Spinal cord (tissue), 10 donors: ENCODE results near the gene FHOD3. TPM values are rescaled to one million over a fixed set of nuclear protein-coding genes. Genes with fewer than 3 reads are reported as not detected.
A peak's percentile ranks its signal among the peaks of the same experiment; 100 is the strongest.

Experiments used
- DNase-seq, 6 donors: peaks; one replicate each; pipeline versions ENCODE4 v3.0.0 to v3.0.0-alpha.2; 2013 to 2015; ENCODE audit warnings: low spot score in 6 of 6, low read depth in 4 of 6
- H3K27ac ChIP-seq: one replicate; pipeline ENCODE4 v1.5.1; 2013; ENCODE audit warnings: low read depth, low read length, control low read depth
- H3K27me3 ChIP-seq: one replicate; pipeline ENCODE4 v1.6.1; 2013; ENCODE audit warnings: low read length; ENCODE audit not compliant: control insufficient read depth, insufficient read depth
- H3K36me3 ChIP-seq: one replicate; pipeline ENCODE4 v1.6.1; 2013; ENCODE audit warnings: low read length; ENCODE audit not compliant: control insufficient read depth, insufficient read depth
- H3K4me1 ChIP-seq: one replicate; pipeline ENCODE4 v1.6.1; 2013; ENCODE audit warnings: low read length; ENCODE audit not compliant: control insufficient read depth, insufficient read depth
- H3K4me3 ChIP-seq: one replicate; pipeline ENCODE4 v1.5.1; 2013; ENCODE audit warnings: low read depth, low read length, control low read depth
- H3K9me3 ChIP-seq: one replicate; pipeline ENCODE4 v1.6.1; 2013; ENCODE audit warnings: low read length; ENCODE audit not compliant: control insufficient read depth, insufficient read depth
- WGBS: methylation state at CpG from one replicate; pipeline ENCODE4 v1.1.5; 2013; ENCODE audit warnings: missing lambda C conversion rate; ENCODE audit not compliant: insufficient coverage; 5-methylcytosine and 5-hydroxymethylcytosine counted together
- long read RNA-seq, 4 donors: transcript quantifications; one replicate each; lab custom pipeline, GENCODE V29; 2026
- polyA plus RNA-seq, 2 donors: library from polyadenylated mRNA; unstranded; fragments of 120-200 nt; gene quantifications; one replicate each; pipeline ENCODE4 v1.2.1, GENCODE V29; 2013; ENCODE audit not compliant: insufficient read length in 2 of 2
- total RNA-seq, 2 donors: library from RNA; depleted of rRNA in 1 of 2; stranded (reverse); fragments of 120-200 nt in 1 of 2; fragments of >200 nt in 1 of 2; gene quantifications; one replicate each; pipeline versions ENCODE4 v1.2.3 to v1.2.4, GENCODE V29; 2013 to 2014
- donor health status: healthy.

The FHOD3 gene
- total RNA-seq: 10 to 100 TPM; 30.0 to 51.8 TPM
- polyA plus RNA-seq: 10 to 100 TPM; 52.3 to 53.4 TPM
- long read RNA-seq, donor 1, partial matches to known transcripts: 89 of 97 reads
- long read RNA-seq, donor 1, other reads (novel, unspliced or antisense): 7 of 97 reads
- long read RNA-seq, donor 2, partial matches to known transcripts: 15 of 43 reads
- long read RNA-seq, donor 2, other reads (novel, unspliced or antisense): 28 of 43 reads
- long read RNA-seq, donor 3, partial matches to known transcripts: 0 of 1 reads
- long read RNA-seq, donor 3, other reads (novel, unspliced or antisense): 0 of 1 reads
- long read RNA-seq, donor 4: 0 reads

DNA sequence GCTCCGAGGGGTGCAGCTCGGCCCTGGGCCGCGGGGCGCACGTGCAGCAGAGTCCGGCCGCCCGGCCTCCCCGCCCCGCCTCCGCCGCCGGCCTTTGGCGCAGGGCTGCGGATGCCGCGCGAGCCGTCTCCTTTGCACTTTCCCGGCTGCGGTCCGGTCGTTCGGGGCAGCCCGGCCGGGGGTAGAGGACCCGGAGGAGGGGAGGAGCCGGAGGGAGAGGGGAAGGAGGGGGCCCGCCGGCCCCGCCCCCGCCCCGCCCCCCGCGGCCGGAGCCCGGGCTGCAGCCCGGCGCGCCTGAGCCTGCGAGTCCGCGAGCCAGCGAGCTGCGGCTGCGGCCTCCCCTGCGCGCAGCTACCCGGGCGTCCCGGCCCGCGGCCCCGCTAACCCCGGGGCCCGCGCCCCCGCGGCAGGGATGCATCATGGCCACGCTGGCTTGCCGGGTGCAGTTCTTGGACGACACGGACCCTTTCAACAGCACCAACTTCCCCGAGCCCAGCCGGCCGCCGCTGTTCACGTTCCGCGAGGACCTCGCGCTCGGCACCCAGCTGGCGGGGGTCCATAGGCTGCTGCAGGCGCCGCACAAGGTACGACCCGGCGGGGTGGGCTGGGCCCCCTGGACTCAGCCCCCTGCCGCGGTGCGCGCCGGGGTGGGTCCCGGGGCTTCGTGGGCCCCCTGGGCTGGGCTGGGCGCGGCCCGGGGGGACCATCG is at the start of gene FHOD3:
Gene FHOD3 (plus strand): TSS at position 297 of the 709 bp plus-strand sequence. CDS start 123 bp downstream, at position 420.
- Histone ChIP-seq H3K4me3 (peak within 1 kb of the TSS; percentile 60), H3K27me3 (no peaks in the 10 kb centered on the region), H3K4me1 (peaks cover 19% of the 10 kb centered on the region), H3K27ac (peak within 1 kb of the TSS; percentile 81), H3K36me3 (no peaks in the 10 kb centered on the region), H3K9me3 (no peaks in the 10 kb centered on the region)
- WGBS: under 1% methylated on average over 89 of the region's 91 CpGs
- DNase-seq: peak in 4 of 6 donors; percentile 62 to 87 (median 74)

DNA sequence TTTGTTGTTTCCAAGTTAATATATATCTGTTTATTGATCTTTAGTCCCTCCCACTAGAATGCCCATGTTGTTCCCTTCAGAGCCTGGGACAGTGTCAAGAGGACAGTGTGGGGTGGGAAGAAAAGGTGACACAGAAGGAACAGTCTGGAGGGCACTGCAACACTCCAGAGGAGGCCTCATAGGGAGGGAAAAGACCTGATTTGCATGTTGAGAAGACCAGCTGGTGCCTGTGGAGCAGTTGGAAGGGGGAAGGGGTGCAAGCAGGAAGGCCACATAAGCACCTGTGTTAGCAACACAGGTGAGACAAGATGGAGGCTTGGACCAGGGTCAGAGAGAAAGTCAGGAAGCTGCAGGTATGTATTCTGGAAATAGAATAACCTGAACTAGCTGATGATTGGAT is 48.1 kb upstream of the FHOD3 start:
- Histone ChIP-seq H3K27ac (no peak overlapping the region), H3K9me3 (no peaks in the 10 kb centered on the region), H3K4me1 (no peaks in the 10 kb centered on the region), H3K36me3 (no peaks in the 10 kb centered on the region), H3K27me3 (no peaks in the 10 kb centered on the region), H3K4me3 (no peak overlapping the region)
- DNase-seq: no peak

- Histone ChIP-seq H3K36me3 (no peaks in the 10 kb centered on the region), H3K4me1 (no peaks in the 10 kb centered on the region), H3K4me3 (no peak overlapping the region), H3K9me3 (no peaks in the 10 kb centered on the region), H3K27me3 (no peaks in the 10 kb centered on the region), H3K27ac (no peak overlapping the region)
- no CpG with 5 or more reads among the region's 2 CpGs for WGBS
- DNase-seq: peak in 1 of 6 donors; percentile 55
Measured at GRCh38 chr18:36250827-36251226, 46.7 kb upstream of the FHOD3 start.

DNA sequence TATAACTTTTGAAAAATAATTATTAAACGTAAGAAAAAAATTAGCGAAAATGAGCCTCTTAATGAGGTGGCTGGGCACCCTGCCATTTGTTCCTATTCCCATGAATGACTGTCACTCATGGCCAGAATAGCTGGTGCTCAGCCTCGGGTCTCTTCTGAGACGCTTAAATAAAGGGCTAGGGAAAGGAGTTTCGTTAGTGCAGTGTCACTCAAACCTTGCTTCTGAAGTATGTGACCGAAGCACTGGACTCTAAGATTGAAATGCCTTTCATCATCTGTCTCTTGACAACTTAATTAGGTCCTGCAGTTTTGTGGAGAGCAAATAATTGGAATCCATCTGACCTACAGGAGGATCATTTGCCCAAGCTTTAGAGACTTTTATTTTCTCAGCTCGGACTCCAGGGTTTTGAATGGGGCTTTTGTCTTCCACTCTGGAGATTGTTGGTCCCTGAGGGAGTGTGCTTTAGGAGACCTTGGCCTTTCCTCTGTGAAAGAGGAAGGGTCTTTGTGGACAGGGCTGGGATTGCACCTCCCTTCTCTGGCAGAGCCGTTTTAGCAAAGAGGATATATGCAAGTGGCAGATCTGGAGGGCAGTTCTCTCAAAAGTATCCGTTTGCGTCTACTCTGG is 42.3 kb upstream of the FHOD3 start:
- no peaks in the 10 kb centered on the region for H3K36me3 ChIP-seq
- H3K4me1 ChIP-seq: no peaks in the 10 kb centered on the region
- peak in 1 of 6 donors; percentile 21 for DNase-seq
- H3K4me3 ChIP-seq: no peak overlapping the region
- no peak overlapping the region for H3K27ac ChIP-seq
- no peaks in the 10 kb centered on the region for H3K27me3 ChIP-seq
- 28% methylated on average over 7 of the region's 10 CpGs for WGBS
- no peaks in the 10 kb centered on the region for H3K9me3 ChIP-seq

DNA sequence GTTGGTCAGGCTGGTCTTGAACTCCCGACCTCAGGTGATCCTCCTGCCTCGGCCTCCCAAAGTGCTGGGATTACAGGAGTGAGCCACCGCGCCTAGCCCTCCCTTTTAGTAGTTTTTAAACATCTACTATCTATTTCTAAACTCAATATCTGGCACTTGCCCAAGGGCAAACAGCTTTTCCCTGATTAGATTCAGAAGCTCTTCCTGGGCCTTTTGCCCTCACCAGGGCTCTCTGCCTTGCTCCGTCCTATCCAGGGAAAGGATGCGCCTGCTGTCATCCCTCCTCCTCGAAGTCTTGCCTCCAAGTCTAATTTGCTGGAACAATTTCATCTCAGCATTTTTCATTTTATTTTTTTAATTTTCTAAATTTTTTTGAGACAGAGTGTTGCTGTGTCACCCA is 41.4 kb upstream of the FHOD3 start:
- WGBS: 98% methylated on average over 5 of the region's 7 CpGs
- Histone ChIP-seq H3K4me1 (no peaks in the 10 kb centered on the region), H3K27ac (no peak overlapping the region), H3K9me3 (no peaks in the 10 kb centered on the region), H3K27me3 (no peaks in the 10 kb centered on the region), H3K4me3 (no peak overlapping the region), H3K36me3 (no peaks in the 10 kb centered on the region)
- DNase-seq: peak in 1 of 6 donors; percentile 28

GRCh38 chr18:36262971-36263370 is 34.5 kb upstream of the FHOD3 start:
- WGBS: no CpG with 5 or more reads among the region's 1 CpG

GRCh38 chr18:36264283-36264682 is 33.2 kb upstream of the FHOD3 start:
- DNase-seq: no peak
- WGBS: 81% methylated on average over 6 of the region's 8 CpGs
- no peak overlapping the region for H3K4me3 ChIP-seq
- no peaks in the 10 kb centered on the region for H3K9me3 ChIP-seq
- no peaks in the 10 kb centered on the region for H3K4me1 ChIP-seq
- no peak overlapping the region for H3K27ac ChIP-seq
- no peaks in the 10 kb centered on the region for H3K36me3 ChIP-seq
- no peaks in the 10 kb centered on the region for H3K27me3 ChIP-seq

More at GRCh38 chr18:36262971-36263370, 34.5 kb upstream of the FHOD3 start:
- Histone ChIP-seq H3K9me3 (no peaks in the 10 kb centered on the region), H3K4me1 (no peaks in the 10 kb centered on the region), H3K27me3 (no peaks in the 10 kb centered on the region), H3K4me3 (no peak overlapping the region), H3K27ac (no peak overlapping the region), H3K36me3 (no peaks in the 10 kb centered on the region)
- DNase-seq: no peak

- Histone ChIP-seq H3K9me3 (no peaks in the 10 kb centered on the region), H3K36me3 (no peaks in the 10 kb centered on the region), H3K4me3 (no peak overlapping the region), H3K27me3 (no peaks in the 10 kb centered on the region), H3K27ac (no peak overlapping the region), H3K4me1 (no peaks in the 10 kb centered on the region)
- WGBS: 29% methylated on average over 3 of the region's 5 CpGs
- DNase-seq: peak in 3 of 6 donors; percentile 12 to 73 (median 34)
Measured at GRCh38 chr18:36265015-36265414, 32.5 kb upstream of the FHOD3 start.

DNA sequence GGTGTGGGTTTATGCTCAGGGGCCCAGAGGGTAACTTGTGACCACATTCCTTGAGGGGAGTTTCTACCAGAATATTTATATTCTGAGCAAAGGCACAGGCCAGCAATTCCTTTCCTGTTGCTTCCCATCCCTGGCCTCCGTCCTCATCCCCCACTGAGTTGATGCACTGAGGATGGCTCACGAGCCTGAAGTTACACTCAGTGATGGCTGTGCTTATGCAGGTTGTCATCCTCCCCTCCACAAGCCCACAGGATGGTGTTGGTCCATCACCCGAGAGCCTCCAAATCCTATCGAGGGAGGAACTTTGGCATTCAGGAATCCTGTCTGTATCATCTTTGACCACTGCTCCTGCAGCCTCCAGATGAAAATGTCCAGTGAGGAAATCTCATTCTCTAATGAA is 28.4 kb upstream of the FHOD3 start:
- Histone ChIP-seq H3K4me3 (no peak overlapping the region), H3K27ac (no peak overlapping the region), H3K4me1 (no peaks in the 10 kb centered on the region), H3K27me3 (no peaks in the 10 kb centered on the region), H3K9me3 (no peaks in the 10 kb centered on the region), H3K36me3 (no peaks in the 10 kb centered on the region)
- no peak for DNase-seq
- 60% methylated on average over 1 of the region's 4 CpGs for WGBS
